Measurements from ENCODE around the gene TPSAB1.

The TPSAB1 gene

GRCh38 chr16:1275791-1276579, 35.5 kb downstream of the TPSAB1 start:
- H3K4me1 Mint-ChIP-seq (ENCODE audit: low read depth): peaks cover 6% of the 10 kb centered on the region
- no peaks in the 10 kb centered on the region for H3K36me3 Mint-ChIP-seq
- no peak overlapping the region for H3K27ac Mint-ChIP-seq
- peaks cover 3% of the 10 kb centered on the region for H3K27me3 Mint-ChIP-seq
- no peaks in the 10 kb centered on the region for H3K9me3 Mint-ChIP-seq (ENCODE audit: low read depth)
- no peak overlapping the region for H3K4me3 Mint-ChIP-seq

GRCh38 chr16:1276580-1276878, 36.0 kb downstream of the TPSAB1 start:
- Mint-ChIP-seq H3K4me1 (ENCODE audit: low read depth) (peaks cover 3% of the 10 kb centered on the region), H3K9me3 (ENCODE audit: low read depth) (no peaks in the 10 kb centered on the region), H3K36me3 (no peaks in the 10 kb centered on the region), H3K27ac (no peak overlapping the region), H3K27me3 (peaks cover 3% of the 10 kb centered on the region), H3K4me3 (no peak overlapping the region)

GRCh38 chr16:1277151-1277598, 36.7 kb downstream of the TPSAB1 start:
- H3K27ac Mint-ChIP-seq: no peak overlapping the region
- H3K36me3 Mint-ChIP-seq: no peaks in the 10 kb centered on the region
- H3K27me3 Mint-ChIP-seq: peaks cover 3% of the 10 kb centered on the region
- H3K4me3 Mint-ChIP-seq: no peak overlapping the region
- H3K9me3 Mint-ChIP-seq (ENCODE audit: low read depth): no peaks in the 10 kb centered on the region
- peaks cover 3% of the 10 kb centered on the region for H3K4me1 Mint-ChIP-seq (ENCODE audit: low read depth)

GRCh38 chr16:1277617-1278282, 37.2 kb downstream of the TPSAB1 start:
- Mint-ChIP-seq H3K9me3 (ENCODE audit: low read depth) (no peaks in the 10 kb centered on the region), H3K27me3 (peaks cover 3% of the 10 kb centered on the region), H3K4me3 (no peak overlapping the region), H3K36me3 (no peaks in the 10 kb centered on the region), H3K4me1 (ENCODE audit: low read depth) (peaks cover 2% of the 10 kb centered on the region), H3K27ac (no peak overlapping the region)

- no peak overlapping the region for H3K27ac Mint-ChIP-seq
- no peaks in the 10 kb centered on the region for H3K36me3 Mint-ChIP-seq
- H3K4me3 Mint-ChIP-seq: no peak overlapping the region
- no peaks in the 10 kb centered on the region for H3K4me1 Mint-ChIP-seq (ENCODE audit: low read depth)
- H3K9me3 Mint-ChIP-seq (ENCODE audit: low read depth): no peaks in the 10 kb centered on the region
- H3K27me3 Mint-ChIP-seq: no peaks in the 10 kb centered on the region
Measured at GRCh38 chr16:1278477-1278876, 38.0 kb downstream of the TPSAB1 start.

GRCh38 chr16:1279081-1279944, 38.8 kb downstream of the TPSAB1 start:
- Mint-ChIP-seq H3K36me3 (no peaks in the 10 kb centered on the region), H3K9me3 (ENCODE audit: low read depth) (no peaks in the 10 kb centered on the region), H3K27me3 (no peaks in the 10 kb centered on the region), H3K27ac (no peak overlapping the region), H3K4me1 (ENCODE audit: low read depth) (no peaks in the 10 kb centered on the region), H3K4me3 (no peak overlapping the region)

GRCh38 chr16:1279945-1280589, 39.6 kb downstream of the TPSAB1 start:
- Mint-ChIP-seq H3K36me3 (no peaks in the 10 kb centered on the region), H3K27ac (no peak overlapping the region), H3K4me3 (no peak overlapping the region), H3K9me3 (ENCODE audit: low read depth) (no peaks in the 10 kb centered on the region), H3K27me3 (no peaks in the 10 kb centered on the region), H3K4me1 (ENCODE audit: low read depth) (no peaks in the 10 kb centered on the region)

- Mint-ChIP-seq H3K27ac (no peak overlapping the region), H3K4me3 (no peak overlapping the region), H3K9me3 (ENCODE audit: low read depth) (no peaks in the 10 kb centered on the region), H3K27me3 (no peaks in the 10 kb centered on the region), H3K4me1 (ENCODE audit: low read depth) (no peaks in the 10 kb centered on the region), H3K36me3 (no peaks in the 10 kb centered on the region)
Measured at GRCh38 chr16:1280783-1281182, 40.3 kb downstream of the TPSAB1 start.

- H3K9me3 Mint-ChIP-seq (ENCODE audit: low read depth): no peaks in the 10 kb centered on the region
- peak overlapping the region; percentile 16 for H3K27ac Mint-ChIP-seq
- no peaks in the 10 kb centered on the region for H3K27me3 Mint-ChIP-seq
- no peaks in the 10 kb centered on the region for H3K36me3 Mint-ChIP-seq
- H3K4me1 Mint-ChIP-seq (ENCODE audit: low read depth): no peaks in the 10 kb centered on the region
- no peak overlapping the region for H3K4me3 Mint-ChIP-seq
Measured at GRCh38 chr16:1281517-1281916, 41.0 kb downstream of the TPSAB1 start.

- Mint-ChIP-seq H3K4me1 (ENCODE audit: low read depth) (no peaks in the 10 kb centered on the region), H3K36me3 (no peaks in the 10 kb centered on the region), H3K4me3 (no peak overlapping the region), H3K27me3 (no peaks in the 10 kb centered on the region), H3K27ac (no peak overlapping the region), H3K9me3 (ENCODE audit: low read depth) (no peaks in the 10 kb centered on the region)
Measured at GRCh38 chr16:1282324-1282973, 41.9 kb downstream of the TPSAB1 start.

GRCh38 chr16:1283296-1283695, 42.8 kb downstream of the TPSAB1 start:
- Mint-ChIP-seq H3K27me3 (peaks cover 3% of the 10 kb centered on the region), H3K36me3 (no peaks in the 10 kb centered on the region), H3K27ac (no peak overlapping the region), H3K9me3 (ENCODE audit: low read depth) (no peaks in the 10 kb centered on the region), H3K4me3 (no peak overlapping the region), H3K4me1 (ENCODE audit: low read depth) (peaks cover 2% of the 10 kb centered on the region)

GRCh38 chr16:1283996-1284616, 43.6 kb downstream of the TPSAB1 start:
- Mint-ChIP-seq H3K9me3 (ENCODE audit: low read depth) (no peaks in the 10 kb centered on the region), H3K27me3 (peaks cover 3% of the 10 kb centered on the region), H3K4me3 (no peak overlapping the region)

GRCh38 chr16:1285669-1286512, 45.4 kb downstream of the TPSAB1 start:
- Mint-ChIP-seq H3K27ac (no peak overlapping the region), H3K4me1 (ENCODE audit: low read depth) (peaks cover 5% of the 10 kb centered on the region), H3K4me3 (no peak overlapping the region), H3K9me3 (ENCODE audit: low read depth) (no peaks in the 10 kb centered on the region), H3K36me3 (no peaks in the 10 kb centered on the region), H3K27me3 (peaks cover 3% of the 10 kb centered on the region)

More at GRCh38 chr16:1283996-1284616, 43.6 kb downstream of the TPSAB1 start:
- H3K4me1 Mint-ChIP-seq (ENCODE audit: low read depth): peaks cover 2% of the 10 kb centered on the region
- no peaks in the 10 kb centered on the region for H3K36me3 Mint-ChIP-seq
- no peak overlapping the region for H3K27ac Mint-ChIP-seq

Measured in activated naive CD8-positive, alpha-beta T cell (primary cell).